OCI-LY3 (cell line): ENCODE data around the gene LIN28B.
"Not testable (repeated sequence)": the region's sequence is repeated elsewhere in the genome, so short reads cannot be mapped to it uniquely, and the experiment has no call there.

Experiments
- H2AFZ ChIP-seq: fragments of 200-600, 300-600 bp; shearing (Covaris generic); 2 replicates; pipeline ENCODE4 v1.6.0; 2014; ENCODE audit warnings: antibody characterized with exemption, low read depth, low read length
- H3K27ac ChIP-seq: fragments of 200-600, 300-600 bp; sonication (generic); 2 replicates; pipeline ENCODE4 v1.5.1; 2014; ENCODE audit warnings: mild to moderate bottlenecking, low read length, moderate library complexity, mixed read lengths
- H3K27me3 ChIP-seq: fragments of 200-600, 300-600 bp; sonication (generic); 2 replicates; pipeline ENCODE4 v1.6.1; 2014; ENCODE audit warnings: low read depth, low read length, mixed read lengths
- H3K36me3 ChIP-seq: fragments of 200-600, 300-600 bp; sonication (generic); replicated peaks from 2 replicates; pipeline ENCODE3; 2014; ENCODE audit warnings: low read depth, low read length, mixed read lengths
- H3K4me1 ChIP-seq: fragments of 300-600, 200-600 bp; sonication (generic); 2 replicates; pipeline ENCODE4 v1.6.1; 2014; ENCODE audit warnings: low read length, mixed read lengths
- H3K4me2 ChIP-seq: fragments of 200-600, 300-600 bp; sonication (generic); 2 replicates; pipeline ENCODE4 v1.6.1; 2014; ENCODE audit warnings: low read length, mixed read lengths
- H3K4me3 ChIP-seq: fragments of 300-600, 200-600 bp; sonication (generic); 2 replicates; pipeline ENCODE4 v1.5.1; 2014; ENCODE audit warnings: antibody characterized with exemption, mild to moderate bottlenecking, low read length, moderate library complexity
- H3K79me2 ChIP-seq: fragments of 300-600, 200-600 bp; shearing (Covaris generic); 2 replicates; pipeline ENCODE4 v1.6.1; 2014; ENCODE audit warnings: mild to moderate bottlenecking, low read length, mixed read lengths
- H3K9ac ChIP-seq: fragments of 300-600, 200-600 bp; shearing (Covaris generic); 2 replicates; pipeline ENCODE4 v1.6.0; 2014; ENCODE audit warnings: mild to moderate bottlenecking, low read length, moderate library complexity
- H3K9me3 ChIP-seq: fragments of 200-600, 300-600 bp; shearing (Covaris generic); 2 replicates; pipeline ENCODE4 v1.6.1; 2014; ENCODE audit warnings: low read length, mixed read lengths; ENCODE audit not compliant: insufficient read depth
- H4K20me1 ChIP-seq: fragments of 200-600, 300-600 bp; sonication (generic); 2 replicates; pipeline ENCODE4 v1.6.1; 2016; ENCODE audit warnings: low read length, mixed read lengths; ENCODE audit not compliant: insufficient read depth
- CTCF ChIP-seq: fragments of 200-600, 300-600 bp; sonication (generic); IDR thresholded peaks from 2 replicates; pipeline ENCODE4 v1.5.1; 2014; ENCODE audit warnings: antibody characterized with exemption, low read length, low read depth
- EZH2phosphoT487 ChIP-seq: fragments of 200-600 bp; shearing (Covaris generic); IDR thresholded peaks from 2 replicates; pipeline ENCODE4 v1.6.1; 2018; ENCODE audit warnings: antibody characterized with exemption, mixed run types, low read depth

The LIN28B gene

GRCh38 chr6:104949206-104949605 lies 7.7 kb upstream of the LIN28B start:
- H3K36me3 ChIP-seq = no peaks in the 10 kb centered on the region
- H3K4me2 ChIP-seq = no peak overlapping the region
- H3K27me3 ChIP-seq = no peaks in the 10 kb centered on the region
- no peak overlapping the region for H3K9ac ChIP-seq
- no peak overlapping the region for H2AFZ ChIP-seq
- TF ChIP-seq EZH2phosphoT487 = no peak
- TF ChIP-seq CTCF = no peak
- H3K79me2 ChIP-seq = no peaks in the 10 kb centered on the region
- H4K20me1 ChIP-seq = no peaks in the 10 kb centered on the region
- no peaks in the 10 kb centered on the region for H3K4me1 ChIP-seq
- H3K9me3 ChIP-seq = no peaks in the 10 kb centered on the region
- H3K27ac ChIP-seq = no peak overlapping the region
- H3K4me3 ChIP-seq = no peak overlapping the region

- no peak overlapping the region for H3K27ac ChIP-seq
- no peak overlapping the region for H3K4me2 ChIP-seq
- no peaks in the 10 kb centered on the region for H3K36me3 ChIP-seq
- no peaks in the 10 kb centered on the region for H3K9me3 ChIP-seq
- no peaks in the 10 kb centered on the region for H3K27me3 ChIP-seq
- no peaks in the 10 kb centered on the region for H3K4me1 ChIP-seq
- no peak overlapping the region for H3K4me3 ChIP-seq
- TF ChIP-seq EZH2phosphoT487 (no peak), CTCF (no peak)
- no peaks in the 10 kb centered on the region for H4K20me1 ChIP-seq
- H2AFZ ChIP-seq = no peak overlapping the region
- H3K79me2 ChIP-seq = no peaks in the 10 kb centered on the region
- no peak overlapping the region for H3K9ac ChIP-seq
Observed at GRCh38 chr6:104951677-104952076, 5.2 kb upstream of the LIN28B start.

DNA sequence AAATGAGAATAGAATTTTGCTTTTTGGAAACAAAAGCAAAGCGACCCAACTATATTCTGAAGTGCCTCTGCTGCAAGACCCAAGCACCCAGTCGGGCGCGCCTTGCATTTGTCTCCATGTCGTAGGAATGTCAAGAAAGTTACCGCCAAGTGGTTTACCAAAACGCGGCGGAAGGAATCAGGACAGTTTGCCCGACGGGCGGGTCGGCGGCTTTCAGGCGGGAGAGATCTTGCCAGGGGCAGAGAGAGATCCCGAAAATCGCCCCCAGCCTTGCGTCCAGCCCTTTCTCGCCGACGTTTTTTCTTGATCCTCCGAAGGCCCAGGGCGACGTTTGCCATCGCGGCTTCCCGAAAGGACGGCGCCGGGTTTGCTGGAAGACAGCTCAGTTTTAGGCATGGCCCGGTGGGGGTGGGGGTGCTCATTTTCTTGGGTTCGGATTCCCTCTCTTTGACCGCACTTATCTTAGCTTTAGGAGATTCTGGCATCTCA lies 4.0 kb upstream of the LIN28B start:
- no peaks in the 10 kb centered on the region for H3K36me3 ChIP-seq
- no peaks in the 10 kb centered on the region for H3K4me1 ChIP-seq
- TF ChIP-seq CTCF = no peak
- TF ChIP-seq EZH2phosphoT487 = no peak
- no peak overlapping the region for H3K4me2 ChIP-seq
- no peaks in the 10 kb centered on the region for H4K20me1 ChIP-seq
- no peak overlapping the region for H3K27ac ChIP-seq
- H3K4me3 ChIP-seq = no peak overlapping the region
- H3K9me3 ChIP-seq = no peaks in the 10 kb centered on the region
- H3K9ac ChIP-seq = no peak overlapping the region
- no peaks in the 10 kb centered on the region for H3K79me2 ChIP-seq
- no peaks in the 10 kb centered on the region for H3K27me3 ChIP-seq
- H2AFZ ChIP-seq = no peak overlapping the region

DNA sequence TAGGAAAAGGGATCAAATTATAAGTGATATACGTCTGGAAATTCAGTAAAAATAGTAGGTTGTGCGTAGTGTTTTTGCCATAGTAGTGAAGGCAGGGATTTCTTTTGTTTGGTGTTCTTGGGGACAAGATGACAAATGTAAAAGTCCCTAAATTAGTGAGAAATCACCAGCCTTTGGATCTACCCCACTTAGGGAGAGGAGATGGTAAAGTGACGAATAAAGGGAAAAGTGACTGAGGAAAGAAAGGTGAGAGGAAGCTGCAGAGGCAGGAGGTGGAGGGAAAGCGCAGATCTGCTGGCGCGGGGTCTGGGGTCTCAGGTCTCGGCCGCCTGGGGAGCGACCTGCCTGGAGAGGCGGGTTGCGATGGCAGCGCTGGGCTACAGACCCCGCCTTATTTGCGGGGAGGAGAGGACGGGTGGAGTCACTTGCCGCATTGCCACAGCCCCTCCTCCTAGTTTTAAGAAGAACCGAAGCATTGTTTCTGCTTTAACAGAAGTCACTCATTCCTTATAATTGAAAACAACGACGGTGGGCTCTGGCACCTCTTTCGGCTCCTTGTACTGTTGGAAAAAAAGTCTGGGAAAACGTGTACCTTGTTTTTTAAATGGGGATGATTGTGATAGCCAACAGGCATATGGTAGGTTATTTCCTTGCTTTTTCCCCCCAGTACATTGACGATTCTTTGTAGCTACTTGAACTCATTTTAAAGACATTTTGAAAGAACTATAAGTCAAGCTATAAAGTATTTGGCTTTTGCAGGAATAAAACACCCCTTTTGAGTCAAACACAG lies 3.3 kb upstream of the LIN28B start:
- not testable (repeated sequence) for H3K4me3 ChIP-seq, H3K27ac ChIP-seq, H3K79me2 ChIP-seq, H3K4me1 ChIP-seq, H3K27me3 ChIP-seq, H3K9me3 ChIP-seq, H4K20me1 ChIP-seq, H3K4me2 ChIP-seq, H3K9ac ChIP-seq, H3K36me3 ChIP-seq, H2AFZ ChIP-seq
